IPS-15b (cell line): ENCODE measurements around the gene NEDD8.

Experiments
- H3K27me3 ChIP-seq: one replicate; pipeline ENCODE4 v1.6.1; 2013; ENCODE audit warnings: low read length; ENCODE audit not compliant: control insufficient read depth, insufficient read depth
- H3K36me3 ChIP-seq: one replicate; pipeline ENCODE4 v1.6.1; 2013; ENCODE audit warnings: low read length; ENCODE audit not compliant: control insufficient read depth, insufficient read depth
- H3K4me1 ChIP-seq: one replicate; pipeline ENCODE4 v1.6.1; 2013; ENCODE audit warnings: mild to moderate bottlenecking, low read length; ENCODE audit not compliant: control insufficient read depth, insufficient read depth
- H3K4me3 ChIP-seq: one replicate; pipeline ENCODE4 v1.5.1; 2013; ENCODE audit warnings: low read depth, low read length
- H3K9ac ChIP-seq: one replicate; pipeline ENCODE4 v1.6.1; 2013; ENCODE audit warnings: low read depth, mild to moderate bottlenecking, low read length
- H3K9me3 ChIP-seq: one replicate; pipeline ENCODE4 v1.6.1; 2013; ENCODE audit warnings: mild to moderate bottlenecking, low read length; ENCODE audit not compliant: control insufficient read depth, insufficient read depth

NEDD8 gene

GRCh38 chr14:24232121-24232644 is at the start of gene NEDD8:
Gene NEDD8 (minus strand): TSS chr14:24232367. CDS start chr14:24232267, 100 bp downstream.
- Histone ChIP-seq H3K4me3 (peak within 1 kb of the TSS; percentile 97), H3K9ac (peak within 1 kb of the TSS; percentile 87), H3K36me3 (peaks cover 9% of the 10 kb centered on the region), H3K9me3 (no peaks in the 10 kb centered on the region), H3K4me1 (no peaks in the 10 kb centered on the region), H3K27me3 (no peaks in the 10 kb centered on the region)

GRCh38 chr14:24281636-24282035 is 49.5 kb upstream of the NEDD8 start:
- Histone ChIP-seq H3K4me3 (no peak overlapping the region), H3K36me3 (no peaks in the 10 kb centered on the region), H3K9me3 (no peaks in the 10 kb centered on the region), H3K9ac (no peak overlapping the region), H3K27me3 (no peaks in the 10 kb centered on the region), H3K4me1 (no peaks in the 10 kb centered on the region)

DNA sequence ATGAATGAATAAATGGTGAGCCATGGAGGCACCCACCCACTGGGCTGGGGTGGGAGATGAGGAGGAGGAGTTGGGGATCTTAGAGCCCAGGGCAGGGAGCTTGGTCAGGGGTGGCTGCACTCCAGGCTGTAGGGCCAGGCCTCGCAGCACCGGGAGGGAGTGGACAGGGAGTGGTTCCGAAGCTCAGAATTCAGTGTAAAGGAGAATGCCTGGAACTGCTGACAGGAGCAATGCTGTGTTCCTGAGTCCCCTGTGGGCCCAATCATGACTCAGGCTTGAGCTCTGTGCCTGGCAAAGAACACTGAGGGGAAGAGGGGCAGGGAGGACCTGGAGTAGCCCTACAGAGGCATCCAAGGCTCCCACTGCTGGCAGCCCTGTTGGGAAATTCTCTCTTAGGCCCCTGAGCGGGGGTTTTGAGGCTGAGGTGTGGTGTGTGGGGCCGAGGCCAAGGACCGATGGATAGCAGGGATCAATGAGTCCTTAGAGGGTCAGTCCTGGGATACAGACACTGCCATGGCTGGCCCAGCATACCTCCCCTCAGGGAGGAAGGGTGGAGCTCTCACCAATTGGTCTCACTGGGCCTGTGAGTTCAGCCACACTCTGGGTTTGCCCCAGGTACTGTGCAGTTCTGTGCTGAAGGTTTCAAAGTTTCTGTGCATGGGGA is 48.8 kb upstream of the NEDD8 start:
- no peaks in the 10 kb centered on the region for H3K27me3 ChIP-seq
- no peaks in the 10 kb centered on the region for H3K4me1 ChIP-seq
- no peak overlapping the region for H3K9ac ChIP-seq
- no peak overlapping the region for H3K4me3 ChIP-seq
- H3K9me3 ChIP-seq, result no peaks in the 10 kb centered on the region
- no peaks in the 10 kb centered on the region for H3K36me3 ChIP-seq

GRCh38 chr14:24279301-24280186 is 47.4 kb upstream of the NEDD8 start:
- Histone ChIP-seq H3K9ac (no peak overlapping the region), H3K4me3 (no peak overlapping the region), H3K9me3 (no peaks in the 10 kb centered on the region)

DNA sequence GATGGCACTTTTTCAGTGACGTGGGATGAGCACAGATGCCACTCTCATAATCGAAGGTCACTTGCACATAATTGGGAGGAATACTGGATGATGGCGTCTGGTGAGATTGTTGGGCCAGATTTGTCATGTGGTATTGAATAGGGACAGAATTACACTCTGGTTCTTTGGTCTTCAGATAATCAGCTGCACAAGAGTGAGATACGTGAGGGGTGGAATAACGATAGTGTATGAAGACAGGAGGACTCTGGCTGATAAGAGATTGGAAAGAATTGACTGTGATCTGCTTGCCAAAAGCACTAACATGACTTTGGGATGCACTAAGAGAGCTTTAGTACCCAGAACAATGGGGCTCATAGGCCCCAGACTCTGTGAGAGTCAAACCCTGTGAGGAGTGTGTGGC is 46.3 kb upstream of the NEDD8 start:
- no peaks in the 10 kb centered on the region for H3K36me3 ChIP-seq
- no peaks in the 10 kb centered on the region for H3K27me3 ChIP-seq
- H3K4me1 ChIP-seq, result no peaks in the 10 kb centered on the region
- no peak overlapping the region for H3K9ac ChIP-seq
- H3K4me3 ChIP-seq, result no peak overlapping the region
- no peaks in the 10 kb centered on the region for H3K9me3 ChIP-seq

More at GRCh38 chr14:24279301-24280186, 47.4 kb upstream of the NEDD8 start:
- Histone ChIP-seq H3K27me3 (no peaks in the 10 kb centered on the region), H3K36me3 (no peaks in the 10 kb centered on the region), H3K4me1 (no peaks in the 10 kb centered on the region)

- H3K36me3 ChIP-seq, result no peaks in the 10 kb centered on the region
- no peaks in the 10 kb centered on the region for H3K4me1 ChIP-seq
- H3K9ac ChIP-seq, result no peak overlapping the region
- H3K4me3 ChIP-seq, result no peak overlapping the region
- H3K27me3 ChIP-seq, result no peaks in the 10 kb centered on the region
- no peaks in the 10 kb centered on the region for H3K9me3 ChIP-seq
Observed at GRCh38 chr14:24277606-24278321, 45.6 kb upstream of the NEDD8 start.

DNA sequence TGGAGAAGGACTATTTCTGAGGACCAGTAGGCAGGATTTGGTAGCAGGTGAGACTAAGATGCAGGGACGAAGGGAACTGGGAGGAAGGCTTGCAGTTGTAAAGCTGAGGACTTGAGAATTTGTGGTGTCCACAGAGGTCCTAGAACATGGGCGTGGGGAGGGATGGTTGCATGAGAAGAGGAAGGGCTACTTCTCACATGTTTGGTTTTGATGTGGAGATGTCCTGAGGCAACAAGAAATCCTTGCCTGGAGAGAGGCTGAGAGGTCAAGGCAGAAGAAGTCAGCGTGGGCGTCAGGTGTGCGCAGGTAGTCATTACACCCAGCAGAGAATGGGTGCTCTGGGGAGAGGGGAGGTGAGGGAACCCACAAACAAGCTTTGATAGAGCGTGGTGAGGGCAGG is 44.9 kb upstream of the NEDD8 start:
- Histone ChIP-seq H3K27me3 (no peaks in the 10 kb centered on the region), H3K4me3 (no peak overlapping the region), H3K4me1 (no peaks in the 10 kb centered on the region), H3K36me3 (no peaks in the 10 kb centered on the region), H3K9me3 (no peaks in the 10 kb centered on the region), H3K9ac (no peak overlapping the region)

DNA sequence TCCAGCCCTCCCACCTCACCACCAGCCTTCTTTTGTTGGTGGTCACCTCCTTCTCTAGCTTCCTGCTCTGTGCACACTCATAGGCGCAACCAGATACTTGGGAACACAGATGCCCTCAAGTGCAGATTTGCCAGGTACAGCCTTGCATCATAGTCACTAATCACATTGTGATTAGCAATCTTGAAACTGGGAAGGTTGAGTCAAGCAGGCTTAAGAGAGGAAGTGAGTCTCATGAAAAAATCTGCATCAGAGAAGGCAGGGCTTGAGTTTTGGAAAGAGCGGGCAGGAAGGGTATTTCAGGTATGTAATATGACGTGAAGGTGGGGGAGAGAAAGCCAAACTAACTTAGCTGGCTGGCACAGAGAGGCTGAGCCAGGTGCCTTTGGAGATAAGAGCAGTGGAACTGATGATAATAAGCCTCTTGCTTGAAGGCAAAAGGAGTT is 42.0 kb upstream of the NEDD8 start:
- Histone ChIP-seq H3K4me3 (no peak overlapping the region), H3K36me3 (no peaks in the 10 kb centered on the region), H3K27me3 (no peaks in the 10 kb centered on the region), H3K4me1 (peaks cover 3% of the 10 kb centered on the region), H3K9ac (peak overlapping the region; percentile 26), H3K9me3 (no peaks in the 10 kb centered on the region)

GRCh38 chr14:24273422-24273998 is 41.3 kb upstream of the NEDD8 start:
- H3K4me3 ChIP-seq, result no peak overlapping the region
- peaks cover 5% of the 10 kb centered on the region for H3K36me3 ChIP-seq
- H3K27me3 ChIP-seq, result no peaks in the 10 kb centered on the region
- H3K4me1 ChIP-seq, result peaks cover 3% of the 10 kb centered on the region
- no peak overlapping the region for H3K9ac ChIP-seq
- no peaks in the 10 kb centered on the region for H3K9me3 ChIP-seq

DNA sequence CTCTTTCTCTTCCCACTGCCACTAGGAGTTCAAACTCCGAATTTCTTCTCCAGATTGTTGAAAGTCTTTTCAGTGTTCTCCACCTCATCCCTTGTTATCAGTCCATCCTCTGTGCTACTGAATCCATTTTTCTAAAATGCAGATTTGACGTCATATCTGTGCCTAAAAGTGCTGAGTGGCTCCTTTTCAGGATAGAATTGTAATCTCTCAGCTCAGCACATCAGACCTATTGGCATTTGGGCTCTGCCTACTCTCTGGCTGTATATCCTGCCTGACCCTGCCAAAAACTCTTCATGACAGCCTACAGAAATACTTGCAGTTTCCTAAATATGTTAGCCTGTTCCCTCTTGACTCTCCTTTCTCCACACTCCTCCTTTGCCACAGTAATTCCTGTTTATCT is 40.3 kb upstream of the NEDD8 start:
- Histone ChIP-seq H3K27me3 (no peaks in the 10 kb centered on the region), H3K4me3 (no peak overlapping the region), H3K4me1 (peaks cover 3% of the 10 kb centered on the region), H3K36me3 (peaks cover 6% of the 10 kb centered on the region), H3K9ac (no peak overlapping the region), H3K9me3 (no peaks in the 10 kb centered on the region)

- H3K9ac ChIP-seq, result no peak overlapping the region
- peak overlapping the region; percentile 73 for H3K4me3 ChIP-seq
- peaks cover 3% of the 10 kb centered on the region for H3K4me1 ChIP-seq
- no peaks in the 10 kb centered on the region for H3K9me3 ChIP-seq
- no peaks in the 10 kb centered on the region for H3K27me3 ChIP-seq
- H3K36me3 ChIP-seq, result peaks cover 7% of the 10 kb centered on the region
Observed at GRCh38 chr14:24271834-24272263, 39.7 kb upstream of the NEDD8 start.
